Measurements from ENCODE around the gene SF1. TPM values are rescaled to one million over a fixed set of nuclear protein-coding genes. Genes with fewer than 3 reads are reported as not detected.

Gene SF1
- total and polyA plus RNA-seq, 9 of the 15 experiments (the other 6 are each of a cell fraction or from before 2014, with no cell fraction given) = 13.1 to 334 (median 111) TPM

- TF ChIP-seq AFF4 (CRISPR knock-in tag; IDR thresholded peaks at IDR 0.05) = 0 out of 2 replicates have a peak, but pooled peaks have one; percentile 13
- TF ChIP-seq ZNF551 (CRISPR knock-in tag; IDR thresholded peaks at IDR 0.05) = no peak
- no peak for TF ChIP-seq ZNF224 (CRISPR knock-in tag; IDR thresholded peaks at IDR 0.05)
- TF ChIP-seq PPARD (CRISPR knock-in tag; IDR thresholded peaks at IDR 0.05) = no peak
- no peak for TF ChIP-seq ZNF347 (CRISPR knock-in tag; IDR thresholded peaks at IDR 0.05; ENCODE audit: low read depth)
- no peak for TF ChIP-seq NFIX (CRISPR knock-in tag; IDR thresholded peaks at IDR 0.05; ENCODE audit: low read depth)
- TF ChIP-seq ZNF695 (CRISPR knock-in tag; IDR thresholded peaks at IDR 0.05) = no peak
- TF ChIP-seq UBTF (IDR thresholded peaks at IDR 0.05; ENCODE audit: borderline replicate concordance in 1 of 2, low read depth in 2 of 2, low read length in 2 of 2) = 0 out of 4 replicates have a peak, but pooled peaks of 1 of the 2 experiments have one; percentile 22
- no peak for TF ChIP-seq ZNF282 (CRISPR knock-in tag; IDR thresholded peaks at IDR 0.05)
- peak; percentile 54 for TF ChIP-seq PRDM10 (IDR thresholded peaks at IDR 0.05; ENCODE audit: partially characterized antibody)
- no peak for TF ChIP-seq ZNF175 (CRISPR knock-in tag; IDR thresholded peaks at IDR 0.05; ENCODE audit: low read depth)
- TF ChIP-seq NCOA1 (IDR thresholded peaks at IDR 0.05; ENCODE audit: low read depth) = no peak
- TF ChIP-seq TRIM28 (IDR thresholded peaks at IDR 0.05) = no peak
- TF ChIP-seq PTBP1 (IDR thresholded peaks at IDR 0.05; ENCODE audit: low read depth, low read length) = 0 out of 2 replicates have a peak, but pooled peaks have one; percentile 76
- TF ChIP-seq BCOR (IDR thresholded peaks at IDR 0.05) = peak; percentile 96
- no peak for TF ChIP-seq ZNF830 (CRISPR knock-in tag; IDR thresholded peaks at IDR 0.05)
- TF ChIP-seq ILK (tag; IDR thresholded peaks at IDR 0.05; ENCODE audit: borderline replicate concordance, low read depth) = no peak
Observed at GRCh38 chr11:64743591-64744543, 34.5 kb downstream of the SF1 start, which contains the start of gene RASGRP2 (continued).

Measured in K562 (cell line).